Mesothelial cell of epicardium (in vitro differentiated cells): ENCODE data around the gene CC2D1B. TPM values are rescaled to one million over a fixed set of nuclear protein-coding genes. Genes with fewer than 3 reads are reported as not detected.
"Not testable (repeated sequence)": the region's sequence is repeated elsewhere in the genome, so short reads cannot be mapped to it uniquely, and the experiment has no call there.

Experiments used
- DNase-seq, 2 experiments: peaks; one replicate each; pipeline ENCODE4 v3.0.0; 2021; ENCODE audit warnings: low spot score in 2 of 2; ENCODE audit not compliant: unreplicated experiment in 2 of 2
- H3K27ac Mint-ChIP-seq: 2 replicates; pipeline ENCODE4 v1.8.0; 2021; ENCODE audit warnings: mixed read lengths
- H3K27me3 Mint-ChIP-seq: 2 replicates; pipeline ENCODE4 v1.8.0; 2021; ENCODE audit warnings: low read depth, mixed read lengths
- H3K36me3 Mint-ChIP-seq: 2 replicates; pipeline ENCODE4 v1.8.0; 2021; ENCODE audit warnings: mixed read lengths
- H3K4me1 Mint-ChIP-seq: 2 replicates; pipeline ENCODE4 v1.8.0; 2021; ENCODE audit warnings: mixed read lengths
- H3K4me3 Mint-ChIP-seq: 2 replicates; pipeline ENCODE4 v1.8.0; 2021; ENCODE audit warnings: mild to moderate bottlenecking, moderate library complexity, mixed read lengths
- H3K9me3 Mint-ChIP-seq: 2 replicates; pipeline ENCODE4 v1.8.0; 2021; ENCODE audit warnings: mixed read lengths
- total RNA-seq: library from RNA; stranded (reverse); gene quantifications from 3 replicates; pipeline ENCODE4 v1.2.1, GENCODE V29; 2021
- TF ChIP-seq, protein P1 (sequence below): fragments of 200-600 bp; sonication (generic); IDR thresholded peaks from one replicate; pipeline ENCODE4 v1.5.0; 2021; ENCODE audit warnings: antibody characterized with exemption; ENCODE audit not compliant: unreplicated experiment

CC2D1B gene
- total RNA-seq, 1 donor from 2014 or later, result 33.4 TPM

DNA sequence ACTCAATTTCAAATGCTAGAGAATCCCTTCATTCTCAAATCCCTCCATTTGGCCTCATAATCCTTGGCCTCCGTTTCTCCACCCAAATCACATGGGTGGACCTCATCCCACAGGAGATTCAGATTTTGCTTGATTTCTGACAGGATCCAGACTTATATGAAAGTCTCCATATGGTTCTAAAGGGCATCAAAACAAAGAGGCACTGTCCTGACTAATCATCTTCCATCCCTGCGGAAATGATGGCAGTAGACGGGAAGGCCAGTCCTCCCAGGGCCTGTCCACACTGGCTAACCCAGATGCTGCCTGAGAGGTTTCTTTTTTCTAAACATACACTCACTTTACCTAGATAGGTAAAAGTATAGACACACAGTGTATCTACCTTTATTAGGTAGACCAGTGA lies 19.4 kb upstream of the CC2D1B start:
- Mint-ChIP-seq H3K27me3 (no peaks in the 10 kb centered on the region), H3K4me3 (no peak overlapping the region), H3K9me3 (no peaks in the 10 kb centered on the region), H3K27ac (no peak overlapping the region), H3K36me3 (peaks cover 10% of the 10 kb centered on the region), H3K4me1 (no peaks in the 10 kb centered on the region)
- DNase-seq, result no peak
- TF ChIP-seq, protein P1, sequence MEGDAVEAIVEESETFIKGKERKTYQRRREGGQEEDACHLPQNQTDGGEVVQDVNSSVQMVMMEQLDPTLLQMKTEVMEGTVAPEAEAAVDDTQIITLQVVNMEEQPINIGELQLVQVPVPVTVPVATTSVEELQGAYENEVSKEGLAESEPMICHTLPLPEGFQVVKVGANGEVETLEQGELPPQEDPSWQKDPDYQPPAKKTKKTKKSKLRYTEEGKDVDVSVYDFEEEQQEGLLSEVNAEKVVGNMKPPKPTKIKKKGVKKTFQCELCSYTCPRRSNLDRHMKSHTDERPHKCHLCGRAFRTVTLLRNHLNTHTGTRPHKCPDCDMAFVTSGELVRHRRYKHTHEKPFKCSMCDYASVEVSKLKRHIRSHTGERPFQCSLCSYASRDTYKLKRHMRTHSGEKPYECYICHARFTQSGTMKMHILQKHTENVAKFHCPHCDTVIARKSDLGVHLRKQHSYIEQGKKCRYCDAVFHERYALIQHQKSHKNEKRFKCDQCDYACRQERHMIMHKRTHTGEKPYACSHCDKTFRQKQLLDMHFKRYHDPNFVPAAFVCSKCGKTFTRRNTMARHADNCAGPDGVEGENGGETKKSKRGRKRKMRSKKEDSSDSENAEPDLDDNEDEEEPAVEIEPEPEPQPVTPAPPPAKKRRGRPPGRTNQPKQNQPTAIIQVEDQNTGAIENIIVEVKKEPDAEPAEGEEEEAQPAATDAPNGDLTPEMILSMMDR, result no peak

DNA sequence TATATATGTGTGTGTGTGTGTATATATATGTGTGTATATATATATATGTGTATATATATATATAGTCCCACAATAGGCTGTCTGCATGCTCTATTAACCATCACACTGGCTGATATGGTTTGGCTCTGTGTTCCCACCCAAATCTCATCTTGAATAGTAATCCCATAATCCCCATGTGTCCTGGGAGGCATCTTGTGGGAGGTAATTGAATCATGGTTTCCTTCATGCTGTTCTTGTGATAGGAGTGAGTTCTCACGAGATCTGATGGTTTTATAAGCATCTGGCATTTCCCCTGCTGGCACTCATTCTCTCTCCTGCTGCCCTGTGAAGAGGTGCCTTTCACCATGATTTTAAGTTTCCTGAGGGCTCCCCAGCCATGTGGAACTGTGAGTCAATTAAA lies 3.8 kb upstream of the CC2D1B start:
- DNase-seq, H3K27me3 Mint-ChIP-seq, H3K9me3 Mint-ChIP-seq, H3K36me3 Mint-ChIP-seq, H3K27ac Mint-ChIP-seq, H3K4me3 Mint-ChIP-seq: not testable (repeated sequence)
- peaks cover 25% of the 10 kb centered on the region for H3K4me1 Mint-ChIP-seq

DNA sequence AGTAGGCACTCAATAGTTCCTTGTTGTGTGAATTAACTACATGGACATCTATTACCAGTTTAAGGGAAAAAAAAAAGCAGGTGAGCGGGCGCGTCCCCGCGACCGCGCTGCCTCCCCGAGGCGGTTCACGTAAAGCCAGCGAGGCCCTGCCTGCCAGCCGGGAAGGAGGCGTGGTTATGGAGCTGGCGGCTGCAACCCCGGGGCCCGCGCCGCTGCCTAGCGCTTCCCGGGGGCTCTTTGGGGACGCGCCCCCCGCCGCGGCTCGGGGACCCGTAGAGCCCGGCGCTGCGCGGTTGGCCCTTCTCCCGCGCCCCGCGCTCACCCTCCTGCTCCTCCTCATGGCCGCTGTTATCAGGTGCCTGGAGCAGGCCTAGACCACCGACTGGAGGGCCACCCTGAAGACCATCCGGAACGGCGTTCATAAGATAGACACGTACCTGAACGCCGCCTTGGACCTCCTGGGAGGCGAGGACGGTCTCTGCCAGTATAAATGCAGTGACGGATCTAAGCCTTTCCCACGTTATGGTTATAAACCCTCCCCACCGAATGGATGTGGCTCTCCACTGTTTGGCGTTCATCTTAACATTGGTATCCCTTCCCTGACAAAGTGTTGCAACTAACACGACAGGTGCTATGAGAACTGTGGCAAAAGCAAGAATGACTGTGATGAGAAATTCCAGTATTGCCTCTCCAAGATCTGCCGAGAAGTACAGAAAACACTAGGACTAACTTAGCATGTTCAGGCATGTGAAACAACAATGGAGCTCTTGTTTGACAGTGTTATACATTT lies 2.6 kb upstream of the CC2D1B start:
- H3K4me1 Mint-ChIP-seq, result peaks cover 30% of the 10 kb centered on the region
- H3K36me3 Mint-ChIP-seq, result no peaks in the 10 kb centered on the region
- H3K9me3 Mint-ChIP-seq, result no peaks in the 10 kb centered on the region
- no peaks in the 10 kb centered on the region for H3K27me3 Mint-ChIP-seq
- TF ChIP-seq, protein P1, result no peak
- peak overlapping the region; percentile 68 for H3K4me3 Mint-ChIP-seq
- DNase-seq, result peak in 1 of 2 experiments; percentile 72
- peak overlapping the region; percentile 81 for H3K27ac Mint-ChIP-seq

DNA sequence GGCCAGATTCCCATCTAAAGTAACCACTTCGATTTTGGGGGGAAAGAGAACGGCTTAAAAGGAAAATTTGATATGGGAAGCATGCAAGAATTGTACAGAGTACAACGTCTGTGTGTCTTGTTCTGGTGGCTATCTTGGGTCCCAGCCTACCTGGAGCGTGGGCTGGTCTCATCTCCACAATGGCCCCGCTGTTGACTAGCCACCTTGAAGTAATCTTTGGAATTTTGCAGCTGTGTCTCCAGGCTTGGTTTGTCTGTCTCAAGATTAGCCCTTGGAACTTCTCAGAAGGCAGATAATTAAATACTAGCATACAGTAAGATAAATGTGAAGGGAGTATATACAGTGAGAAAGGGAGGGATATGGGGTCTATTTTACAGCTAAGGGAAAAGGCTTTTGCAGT lies 1.3 kb upstream of the CC2D1B start:
- Mint-ChIP-seq H3K4me1 (peaks cover 30% of the 10 kb centered on the region), H3K4me3 (peak overlapping the region; percentile 93), H3K27me3 (no peaks in the 10 kb centered on the region), H3K27ac (no peak overlapping the region), H3K36me3 (no peaks in the 10 kb centered on the region), H3K9me3 (no peaks in the 10 kb centered on the region)
- no peak for DNase-seq
- TF ChIP-seq, protein P1, result no peak

DNA sequence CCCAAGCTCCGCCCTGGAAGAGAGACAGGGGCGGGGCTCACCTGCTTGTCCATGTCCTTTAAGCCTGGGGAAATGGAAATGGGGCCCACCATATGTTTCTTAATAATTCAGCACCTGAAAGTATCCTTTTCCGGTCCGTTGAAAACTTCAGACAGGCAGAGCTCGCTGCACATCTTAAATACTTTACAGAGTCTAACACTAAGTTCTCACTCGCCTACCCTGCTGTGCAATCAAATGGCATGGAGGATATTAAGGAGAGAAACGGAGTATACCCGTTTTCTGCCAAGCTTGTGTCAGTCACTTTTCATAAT lies 467 bp upstream of the CC2D1B start:
- DNase-seq, result no peak
- Mint-ChIP-seq H3K27ac (peak overlapping the region; percentile 83), H3K4me3 (peak overlapping the region; percentile 93), H3K36me3 (peaks cover 4% of the 10 kb centered on the region), H3K4me1 (peaks cover 30% of the 10 kb centered on the region), H3K9me3 (no peaks in the 10 kb centered on the region), H3K27me3 (no peaks in the 10 kb centered on the region)
- TF ChIP-seq, protein P1, result no peak

DNA sequence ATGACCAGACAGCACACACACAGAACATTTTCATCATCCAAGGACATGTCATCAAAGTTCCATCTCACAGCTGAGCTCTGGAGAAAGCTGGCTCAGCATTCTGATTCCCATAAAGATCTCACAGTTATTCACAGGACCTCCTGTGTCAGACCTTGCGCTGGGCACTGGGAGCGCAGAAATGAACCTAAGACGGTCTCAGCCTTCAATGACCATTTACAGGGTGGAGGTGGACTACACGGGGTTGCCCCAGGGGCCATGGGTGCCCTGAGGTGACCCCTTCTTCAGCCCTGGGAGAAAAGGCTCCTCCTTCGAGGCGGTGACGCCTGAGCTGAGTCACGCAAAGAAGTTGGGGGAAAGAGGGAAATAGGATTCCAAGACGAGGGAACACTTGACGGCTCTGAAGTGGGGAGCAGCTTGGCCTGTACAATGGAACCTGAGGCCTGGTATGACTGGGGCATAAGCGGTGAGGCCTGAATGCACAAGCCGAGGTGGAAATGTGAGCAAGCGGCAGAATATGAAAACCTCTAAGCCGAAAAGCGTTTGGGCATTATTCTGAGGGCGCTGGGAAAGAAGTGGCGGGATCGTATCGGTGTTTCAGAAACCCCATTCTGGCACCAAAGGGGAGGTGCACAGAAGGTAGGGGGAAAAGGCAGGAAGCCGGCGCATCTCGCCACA lies 797 bp downstream of the CC2D1B start:
- no peak for DNase-seq
- no peaks in the 10 kb centered on the region for H3K9me3 Mint-ChIP-seq
- TF ChIP-seq, protein P1, result peak; percentile 7
- H3K4me1 Mint-ChIP-seq, result peaks cover 30% of the 10 kb centered on the region
- H3K4me3 Mint-ChIP-seq, result peak overlapping the region; percentile 93
- no peaks in the 10 kb centered on the region for H3K27me3 Mint-ChIP-seq
- H3K36me3 Mint-ChIP-seq, result peaks cover 5% of the 10 kb centered on the region
- peak overlapping the region; percentile 95 for H3K27ac Mint-ChIP-seq
